GM18498 (cell line): ENCODE data around the gene L3HYPDH.
"Not testable (repeated sequence)": the region's sequence is repeated elsewhere in the genome, so short reads cannot be mapped to it uniquely, and the experiment has no call there.

Experiments
- ATAC-seq: cut with Tn5 transposase; IDR thresholded peaks from one replicate; pipeline ENCODE4 v1.9.1; 2021; ENCODE audit warnings: mild to moderate bottlenecking, moderate library complexity; ENCODE audit not compliant: unreplicated experiment

The L3HYPDH gene

GRCh38 chr14:59480166-59480565, 4.0 kb downstream of the L3HYPDH start:
- ATAC-seq = no peak

- ATAC-seq = no peak
Measured at GRCh38 chr14:59478540-59478939, 5.7 kb downstream of the L3HYPDH start.

GRCh38 chr14:59475709-59476108, 8.5 kb downstream of the L3HYPDH start:
- ATAC-seq = no peak

- no peak for ATAC-seq
Measured at GRCh38 chr14:59474172-59474571, 10.0 kb downstream of the L3HYPDH start.

GRCh38 chr14:59465316-59466135, 18.7 kb downstream of the L3HYPDH start, which contains the start of gene GPR135:
TSS of gene GPR135 (minus strand) at chr14:59465380. CDS start at chr14:59465226, 154 bp downstream.
- peak; percentile 31 for ATAC-seq

- peak; percentile 71 for ATAC-seq
Measured at GRCh38 chr14:59464486-59465315, 19.5 kb downstream of the L3HYPDH start.

- peak; percentile 24 for ATAC-seq
Measured at GRCh38 chr14:59463787-59464485, 20.3 kb downstream of the L3HYPDH start.

GRCh38 chr14:59461891-59462290, 22.3 kb downstream of the L3HYPDH start:
- no peak for ATAC-seq

GRCh38 chr14:59460378-59460777, 23.8 kb downstream of the L3HYPDH start:
- ATAC-seq = no peak

GRCh38 chr14:59458486-59458885, 25.7 kb downstream of the L3HYPDH start:
- no peak for ATAC-seq

GRCh38 chr14:59455411-59455810, 28.8 kb downstream of the L3HYPDH start:
- no peak for ATAC-seq

- ATAC-seq = no peak
Measured at GRCh38 chr14:59454139-59454538, 30.1 kb downstream of the L3HYPDH start.

GRCh38 chr14:59451849-59452248, 32.4 kb downstream of the L3HYPDH start:
- ATAC-seq = no peak

- ATAC-seq = no peak
Measured at GRCh38 chr14:59450716-59451115, 33.5 kb downstream of the L3HYPDH start.

- not testable (repeated sequence) for ATAC-seq
Measured at GRCh38 chr14:59448673-59449072, 35.5 kb downstream of the L3HYPDH start.

- no peak for ATAC-seq
Measured at GRCh38 chr14:59439256-59439965, 44.8 kb downstream of the L3HYPDH start.

- no peak for ATAC-seq
Measured at GRCh38 chr14:59438195-59438647, 46.0 kb downstream of the L3HYPDH start.

- ATAC-seq = no peak
Measured at GRCh38 chr14:59435987-59436386, 48.2 kb downstream of the L3HYPDH start.

- no peak for ATAC-seq
Measured at GRCh38 chr14:59435101-59435500, 49.1 kb downstream of the L3HYPDH start.

GRCh38 chr14:59429790-59430189, 54.4 kb downstream of the L3HYPDH start:
- no peak for ATAC-seq
